Left lung (tissue), 10 donors: ENCODE measurements around the gene COL6A5. TPM values are rescaled to one million over a fixed set of nuclear protein-coding genes. Genes with fewer than 3 reads are reported as not detected.

ENCODE experiments used
- ATAC-seq: fragments of 200-7000 bp; cut with Tn5 transposase; one replicate; pipeline ENCODE4 v1.9.1; 2020; ENCODE audit warnings: moderate library complexity
- DNase-seq, 4 donors: peaks; one replicate each; pipeline ENCODE4 v3.0.0-alpha.2; 2013 to 2020
- H3K27ac ChIP-seq, 2 donors: fragments of 200-600 bp; sonication (generic) in 1 of 2; one replicate each; pipeline versions ENCODE4 v1.5.0 to v1.8.0; 2020 to 2021
- H3K27me3 ChIP-seq, 2 donors: fragments of 200-600 bp; sonication (generic) in 1 of 2; one replicate each; pipeline versions ENCODE4 v1.5.0 to v1.8.0; 2020 to 2021
- H3K36me3 ChIP-seq, 2 donors: fragments of 200-600 bp; sonication (generic) in 1 of 2; one replicate each; pipeline versions ENCODE4 v1.5.0 to v1.8.0; 2020 to 2021
- H3K4me1 ChIP-seq, 2 donors: fragments of 200-600 bp; one replicate each; pipeline ENCODE4 v1.8.0; 2021
- H3K4me3 ChIP-seq, 2 donors: fragments of 200-600 bp; sonication (generic) in 1 of 2; one replicate each; pipeline versions ENCODE4 v1.5.0 to v1.8.0; 2020 to 2021; ENCODE audit warnings: mild to moderate bottlenecking in 1 of 2
- H3K9me3 ChIP-seq, 2 donors: fragments of 200-600 bp; sonication (generic) in 1 of 2; one replicate each; pipeline versions ENCODE4 v1.5.0 to v1.8.0; 2020 to 2021
- intact Hi-C, 2 donors: fragments of 100-400 bp; cut with DNase I; formaldehyde crosslinking; loops; one replicate each; pipeline versions ENCODE4 v1.11.2 to v1.14.2; 2022
- polyA plus RNA-seq, 6 donors: library from polyadenylated mRNA; unstranded; fragments of 120-200 nt; gene quantifications; one replicate each; pipeline ENCODE4 v1.2.1, GENCODE V29; 2013; ENCODE audit not compliant: insufficient read length in 6 of 6
- total RNA-seq, 2 donors: library from RNA; stranded (reverse); fragmentation: NEBNext Ultra II Directional; extraction: Animal tissue kit (Norgen Biotek cat#: 25700); gene quantifications; one replicate each; pipeline ENCODE4 v1.2.1, GENCODE V29; 2021
- TF ChIP-seq, protein P1 (sequence below), 2 donors: fragments of 200-600 bp; sonication (generic) in 1 of 2; IDR thresholded peaks; one replicate each; pipeline versions ENCODE4 v1.5.0 to v1.8.0; 2021; ENCODE audit warnings: antibody characterized with exemption in 2 of 2
- donor health status: DM: no; HTN: yes; CAD: no.
- donor health status: DM: no; HTN: no; CAD: no.

COL6A5 gene
- total and polyA plus RNA-seq, 8 donors = 0.93 to 7.9 (median 2.8) TPM

DNA sequence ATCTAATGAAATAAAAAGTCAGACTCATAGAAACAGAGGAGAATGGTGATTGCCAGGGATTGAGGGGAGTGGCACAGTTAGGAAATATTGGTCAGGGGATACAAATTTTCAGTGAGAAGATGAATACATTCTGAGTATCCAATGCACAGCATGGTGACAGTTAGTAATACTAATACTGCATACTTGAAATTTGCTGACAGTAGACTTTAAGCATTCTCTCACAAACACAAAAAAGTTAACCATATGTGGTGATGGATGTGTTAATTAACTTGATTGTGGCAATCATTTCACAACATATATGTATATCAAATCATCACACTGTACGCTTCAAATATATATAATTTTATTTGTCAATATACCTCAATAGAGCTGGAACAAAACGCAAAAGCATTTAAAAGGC, 162.3 kb downstream of the COL6A5 start:
- no peak for ATAC-seq
- intact Hi-C loops = no loop called here

DNA sequence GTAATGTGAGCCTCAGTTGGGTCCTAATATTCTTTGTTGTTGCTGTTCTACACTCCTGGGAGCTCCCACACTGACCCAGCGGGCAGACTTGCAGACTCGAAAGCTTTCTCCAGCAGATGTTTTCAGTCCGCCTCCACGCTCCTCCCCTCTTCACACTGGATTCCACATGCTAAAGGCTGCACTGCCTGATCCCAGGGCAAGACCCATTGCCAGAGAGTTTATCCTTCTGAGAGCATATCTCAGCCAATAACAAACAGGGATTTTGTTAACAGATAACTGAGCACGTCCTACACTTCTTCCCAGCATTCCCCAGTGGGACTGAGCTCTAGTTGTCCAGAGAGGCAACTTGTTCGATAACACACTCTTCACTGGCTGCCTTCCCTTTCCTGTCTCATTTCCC, 163.5 kb downstream of the COL6A5 start:
- ATAC-seq (peak; percentile 60), DNase-seq (peak in 2 of 4 donors; percentile 68 to 81)
- H3K4me1 ChIP-seq = no peaks in the 10 kb centered on the region
- H3K27ac ChIP-seq = no peak overlapping the region
- intact Hi-C loops = no loop called here
- H3K27me3 ChIP-seq = no peaks in the 10 kb centered on the region
- H3K9me3 ChIP-seq = no peaks in the 10 kb centered on the region
- no peak overlapping the region for H3K4me3 ChIP-seq
- no peaks in the 10 kb centered on the region for H3K36me3 ChIP-seq
- TF ChIP-seq, protein P1, sequence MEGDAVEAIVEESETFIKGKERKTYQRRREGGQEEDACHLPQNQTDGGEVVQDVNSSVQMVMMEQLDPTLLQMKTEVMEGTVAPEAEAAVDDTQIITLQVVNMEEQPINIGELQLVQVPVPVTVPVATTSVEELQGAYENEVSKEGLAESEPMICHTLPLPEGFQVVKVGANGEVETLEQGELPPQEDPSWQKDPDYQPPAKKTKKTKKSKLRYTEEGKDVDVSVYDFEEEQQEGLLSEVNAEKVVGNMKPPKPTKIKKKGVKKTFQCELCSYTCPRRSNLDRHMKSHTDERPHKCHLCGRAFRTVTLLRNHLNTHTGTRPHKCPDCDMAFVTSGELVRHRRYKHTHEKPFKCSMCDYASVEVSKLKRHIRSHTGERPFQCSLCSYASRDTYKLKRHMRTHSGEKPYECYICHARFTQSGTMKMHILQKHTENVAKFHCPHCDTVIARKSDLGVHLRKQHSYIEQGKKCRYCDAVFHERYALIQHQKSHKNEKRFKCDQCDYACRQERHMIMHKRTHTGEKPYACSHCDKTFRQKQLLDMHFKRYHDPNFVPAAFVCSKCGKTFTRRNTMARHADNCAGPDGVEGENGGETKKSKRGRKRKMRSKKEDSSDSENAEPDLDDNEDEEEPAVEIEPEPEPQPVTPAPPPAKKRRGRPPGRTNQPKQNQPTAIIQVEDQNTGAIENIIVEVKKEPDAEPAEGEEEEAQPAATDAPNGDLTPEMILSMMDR (IDR thresholded peaks at IDR 0.05) = no peak

More for the DNA sequence above, 162.3 kb downstream of the COL6A5 start:
- no peaks in the 10 kb centered on the region for H3K36me3 ChIP-seq
- H3K27me3 ChIP-seq = no peaks in the 10 kb centered on the region
- H3K4me3 ChIP-seq = no peak overlapping the region
- TF ChIP-seq, protein P1 (IDR thresholded peaks at IDR 0.05) = no peak
- no peak overlapping the region for H3K27ac ChIP-seq
- DNase-seq = no peak
- H3K4me1 ChIP-seq = no peaks in the 10 kb centered on the region
- no peaks in the 10 kb centered on the region for H3K9me3 ChIP-seq

DNA sequence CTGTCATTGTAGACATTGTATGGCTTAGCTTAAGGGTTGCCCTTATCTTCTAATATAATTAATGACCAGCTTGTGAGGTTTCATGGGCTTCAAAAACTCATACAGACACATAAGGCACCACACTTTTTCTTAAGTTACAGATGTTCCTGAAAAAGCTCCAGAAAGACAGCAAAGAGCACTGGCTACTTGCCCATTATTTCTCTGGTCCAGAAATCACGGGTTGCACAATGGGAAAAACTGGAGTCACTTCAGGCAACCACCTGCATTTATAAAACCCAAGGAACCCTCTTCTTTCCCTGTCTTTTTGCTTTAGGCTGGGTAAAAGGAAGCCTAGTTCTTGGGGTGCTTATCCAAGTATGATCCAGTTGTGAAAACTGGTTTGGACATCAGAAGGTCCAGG, 169.2 kb downstream of the COL6A5 start:
- Histone ChIP-seq H3K36me3 (no peaks in the 10 kb centered on the region), H3K4me1 (no peaks in the 10 kb centered on the region), H3K27ac (no peak overlapping the region), H3K27me3 (peaks cover 17 to 38% of the 10 kb centered on the region in 2 donors), H3K9me3 (no peaks in the 10 kb centered on the region), H3K4me3 (no peak overlapping the region)
- TF ChIP-seq, protein P1 (IDR thresholded peaks at IDR 0.05) = no peak
- intact Hi-C loops = no loop called here
- no peak for DNase-seq
- ATAC-seq = no peak

DNA sequence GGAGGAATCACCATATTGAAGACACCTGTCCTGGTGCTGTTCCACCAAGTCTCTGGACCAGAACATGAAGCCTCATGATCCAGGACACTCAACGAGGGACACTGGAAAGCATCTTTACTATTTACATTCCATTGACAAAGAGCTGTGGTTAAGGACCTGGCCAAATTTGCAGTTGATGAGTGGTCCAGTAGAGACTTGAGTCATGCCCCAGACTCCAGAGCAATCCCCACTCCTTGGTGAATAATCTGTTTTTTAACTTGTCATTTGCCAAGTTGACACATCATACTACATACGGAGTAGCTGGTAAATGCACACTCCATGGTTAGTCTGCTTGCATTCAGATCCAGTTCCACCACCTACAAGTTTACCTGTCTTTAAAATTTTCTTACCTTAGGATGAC, 170.3 kb downstream of the COL6A5 start:
- intact Hi-C loops = no loop called here
- H3K36me3 ChIP-seq = no peaks in the 10 kb centered on the region
- H3K4me1 ChIP-seq = no peaks in the 10 kb centered on the region
- DNase-seq = no peak
- no peak overlapping the region for H3K27ac ChIP-seq
- no peaks in the 10 kb centered on the region for H3K9me3 ChIP-seq
- peaks cover 17 to 44% of the 10 kb centered on the region in 2 donors for H3K27me3 ChIP-seq
- TF ChIP-seq, protein P1 (IDR thresholded peaks at IDR 0.05) = no peak
- no peak overlapping the region for H3K4me3 ChIP-seq
- no peak for ATAC-seq

DNA sequence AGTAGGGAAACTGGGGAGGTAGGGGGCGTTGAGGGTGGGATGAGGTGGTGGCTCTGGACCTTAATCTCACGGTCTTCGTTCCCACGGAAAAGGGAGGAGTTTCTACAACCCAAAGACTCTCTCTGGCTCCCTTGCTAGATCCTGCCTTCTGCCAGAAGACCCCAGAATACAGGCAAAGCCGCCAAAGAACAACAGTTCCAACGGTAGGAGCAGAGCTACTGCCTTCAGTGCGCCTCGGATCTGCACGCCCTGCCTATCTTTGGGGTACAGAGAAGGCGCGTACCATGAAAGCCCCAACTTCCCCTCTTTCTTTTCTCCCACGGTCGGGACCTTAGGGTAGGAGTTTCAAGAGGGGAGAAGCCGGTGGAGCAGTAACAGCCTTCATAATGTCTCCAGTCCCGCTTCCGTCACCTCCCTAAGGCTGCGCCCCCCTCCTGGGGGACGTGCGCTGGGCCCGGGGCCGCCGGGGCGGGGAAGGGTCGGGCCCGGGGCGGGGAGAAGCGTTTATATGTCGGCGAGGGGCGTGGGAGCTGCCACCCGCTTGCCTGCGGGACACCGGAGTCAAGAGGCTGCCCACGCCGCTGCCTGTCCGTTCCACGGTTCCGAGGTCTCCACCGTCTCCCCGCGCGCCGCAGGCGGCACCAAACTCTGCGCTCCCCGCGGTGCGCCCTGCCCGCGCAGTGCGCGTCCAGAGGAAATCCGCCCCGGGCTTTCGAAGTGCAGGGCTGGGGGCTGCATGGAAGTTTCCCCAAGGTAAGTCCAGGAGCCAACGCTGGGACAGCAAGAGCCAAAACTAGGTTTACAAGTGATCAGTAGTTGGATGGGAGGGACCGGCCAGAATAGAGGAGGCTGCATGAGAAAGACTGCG, 171.4 kb downstream of the COL6A5 start, which contains the start of gene COL6A6:
Gene COL6A6, plus strand, starts transcription at position 533 of the 868 bp plus-strand sequence. CDS start 43,188 bp downstream, outside the sequence.
- Histone ChIP-seq H3K36me3 (no peaks in the 10 kb centered on the region), H3K4me1 (no peaks in the 10 kb centered on the region), H3K27me3 (peaks cover 17 to 44% of the 10 kb centered on the region in 2 donors), H3K27ac (peak within 1 kb of the TSS; percentile 9 to 42), H3K9me3 (no peaks in the 10 kb centered on the region), H3K4me3 (peak within 1 kb of the TSS; percentile 28 to 30)
- TF ChIP-seq, protein P1 (IDR thresholded peaks at IDR 0.05) = no peak
- ATAC-seq = peak; percentile 49
- DNase-seq = peak in 3 of 4 donors; percentile 25 to 69 (median 33)
- intact Hi-C loops = no loop called here
